GM08714 (cell line): ENCODE measurements around the gene C10orf71.

ENCODE experiments used
- H3K4me3 ChIP-seq: fragments of 200-500 bp; sonication (Bioruptor generic); 2 replicates; pipeline ENCODE4 v1.5.1; 2014; ENCODE audit warnings: mild to moderate bottlenecking, low read length, inconsistent platforms
- ZNF274 ChIP-seq: IDR thresholded peaks from 2 replicates; pipeline ENCODE4 v1.6.1; 2012; ENCODE audit warnings: mild to moderate bottlenecking, low read depth, low read length

C10orf71 gene

DNA sequence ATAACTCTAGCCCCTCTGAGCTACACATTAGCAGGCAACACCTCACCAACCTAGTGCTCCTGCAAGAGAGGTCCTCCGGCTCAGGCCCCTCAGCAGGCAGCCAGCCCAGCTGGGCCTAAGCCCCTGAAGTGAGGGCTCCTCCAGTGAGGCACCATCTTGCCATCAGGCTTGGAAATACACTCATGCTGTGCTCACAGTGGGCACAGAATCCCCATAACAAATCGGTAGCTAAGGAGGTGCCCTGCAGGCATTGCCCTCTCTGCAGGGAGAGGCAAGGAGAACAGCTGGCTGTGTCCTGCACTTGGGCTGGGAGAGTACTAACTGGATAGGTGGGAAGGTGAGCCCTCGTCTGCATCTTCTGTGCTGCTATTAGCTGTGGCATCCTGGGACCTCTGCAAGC is 3.7 kb upstream of the C10orf71 start:
- H3K4me3 ChIP-seq = no peak overlapping the region
- no peak for TF ChIP-seq ZNF274

DNA sequence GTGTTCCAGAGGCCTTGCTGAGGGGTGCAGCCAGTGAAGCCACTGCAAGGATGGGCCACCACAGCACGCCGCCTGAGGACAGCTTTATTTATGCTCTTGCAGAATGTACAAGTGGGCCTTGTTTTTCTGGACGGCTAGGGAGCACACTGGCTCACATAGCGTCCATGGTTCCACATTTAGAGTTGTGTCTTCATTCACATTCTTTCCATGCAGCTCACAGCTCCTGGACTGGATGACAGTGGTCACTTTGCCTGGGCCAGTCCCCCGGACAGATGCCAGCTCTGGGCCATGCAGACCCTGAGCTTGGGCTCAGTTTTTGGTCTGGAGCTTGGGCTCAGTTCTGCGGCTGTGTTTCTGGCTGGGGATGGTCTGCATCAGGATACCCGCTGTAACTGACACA is 2.6 kb upstream of the C10orf71 start:
- no peak overlapping the region for H3K4me3 ChIP-seq
- TF ChIP-seq ZNF274 = no peak

DNA sequence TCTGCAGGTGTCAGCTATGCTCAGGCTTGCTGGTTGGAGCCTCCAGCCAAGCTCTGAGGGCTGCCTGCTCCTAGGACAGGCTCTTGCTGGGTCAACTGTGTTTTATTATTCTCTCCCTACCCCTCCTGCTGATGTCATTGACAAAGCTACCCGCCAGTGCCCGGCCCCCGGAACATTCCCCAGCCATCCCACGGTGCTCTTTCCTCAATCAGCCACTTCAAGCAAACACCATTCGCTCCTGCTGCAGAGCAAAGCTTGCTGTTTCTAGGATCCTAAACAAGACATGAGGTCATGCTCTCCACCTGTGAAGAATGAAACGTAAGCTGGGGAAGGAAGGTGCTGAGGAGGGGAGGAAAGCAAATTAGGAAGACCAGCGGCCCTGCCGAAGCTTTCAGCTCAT is 2.1 kb upstream of the C10orf71 start:
- no peak overlapping the region for H3K4me3 ChIP-seq
- TF ChIP-seq ZNF274 = no peak

DNA sequence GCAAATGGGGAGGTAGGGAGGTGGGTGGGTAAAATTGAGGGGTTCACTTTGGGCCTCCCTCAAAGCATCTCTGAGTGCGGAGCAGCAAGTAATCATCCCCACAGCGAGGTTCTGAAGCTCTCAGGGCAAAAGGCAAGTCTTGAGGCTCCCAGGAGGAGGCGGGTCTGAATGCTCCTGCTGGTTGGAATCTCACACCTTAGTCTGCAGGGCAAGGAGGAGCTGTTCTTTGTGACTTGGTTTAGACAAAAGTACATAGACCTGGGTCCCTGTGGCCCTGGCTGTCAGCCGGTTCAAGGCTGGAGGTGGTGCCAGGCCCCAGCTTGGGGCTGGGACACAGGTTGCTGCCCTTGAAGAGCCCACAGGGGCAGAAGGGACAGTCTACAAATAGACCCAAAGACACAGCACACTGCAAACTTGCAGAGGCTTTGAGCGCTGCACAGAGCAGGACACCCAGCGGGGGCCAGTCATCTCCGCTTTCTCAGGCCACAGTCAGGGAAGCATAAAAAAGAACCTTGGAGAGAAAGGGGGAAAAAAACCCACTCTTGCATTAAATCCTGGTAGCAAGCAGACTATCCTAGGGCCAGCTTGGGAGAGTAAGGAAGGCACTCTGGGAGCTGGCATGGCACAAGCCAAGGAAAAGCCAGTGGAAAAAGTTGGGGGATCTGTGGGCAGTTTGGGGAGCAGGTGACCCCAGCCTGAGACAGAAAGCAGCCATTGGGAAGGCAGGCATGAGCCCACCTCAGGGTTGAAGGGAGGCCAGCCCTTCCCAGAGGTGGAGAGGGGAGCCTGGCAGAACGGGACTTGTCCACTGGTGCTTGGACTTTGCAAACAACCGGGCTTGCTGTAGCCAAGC is 926 bp upstream of the C10orf71 start:
- TF ChIP-seq ZNF274 = no peak
- H3K4me3 ChIP-seq = no peak overlapping the region

DNA sequence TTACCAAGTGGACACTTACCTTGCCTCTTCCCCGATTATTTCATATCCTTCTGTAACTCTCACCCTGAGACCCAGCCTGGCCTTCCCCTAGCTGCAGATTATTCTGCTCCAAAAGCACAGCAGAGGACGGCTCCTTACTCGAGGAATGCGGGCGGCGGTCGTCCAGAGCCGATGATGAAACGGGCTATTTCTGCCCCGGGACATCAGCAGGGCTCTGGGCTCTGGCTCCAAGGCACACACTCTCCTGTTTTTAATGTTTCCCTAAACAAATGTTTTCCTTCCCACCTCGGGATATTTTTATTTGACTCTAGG is 343 bp upstream of the C10orf71 start:
- TF ChIP-seq ZNF274 = no peak
- H3K4me3 ChIP-seq = no peak overlapping the region

DNA sequence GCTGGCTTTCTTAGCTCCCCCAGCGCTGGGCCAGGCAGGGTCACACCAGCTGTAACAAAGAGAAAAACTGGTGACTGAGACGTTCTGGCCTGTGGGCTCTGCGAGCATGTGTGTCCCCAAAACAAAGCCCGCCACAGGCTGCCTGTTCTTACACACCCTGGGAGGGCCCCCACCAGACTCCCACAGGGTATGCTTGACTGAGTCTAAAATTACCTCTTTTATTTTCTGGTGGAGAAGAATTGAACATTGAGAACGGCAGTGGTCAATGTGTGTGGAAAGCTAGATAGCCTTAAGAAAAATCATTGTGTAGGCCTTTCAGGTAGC is 808 bp downstream of the C10orf71 start:
- no peak for TF ChIP-seq ZNF274
- no peak overlapping the region for H3K4me3 ChIP-seq

DNA sequence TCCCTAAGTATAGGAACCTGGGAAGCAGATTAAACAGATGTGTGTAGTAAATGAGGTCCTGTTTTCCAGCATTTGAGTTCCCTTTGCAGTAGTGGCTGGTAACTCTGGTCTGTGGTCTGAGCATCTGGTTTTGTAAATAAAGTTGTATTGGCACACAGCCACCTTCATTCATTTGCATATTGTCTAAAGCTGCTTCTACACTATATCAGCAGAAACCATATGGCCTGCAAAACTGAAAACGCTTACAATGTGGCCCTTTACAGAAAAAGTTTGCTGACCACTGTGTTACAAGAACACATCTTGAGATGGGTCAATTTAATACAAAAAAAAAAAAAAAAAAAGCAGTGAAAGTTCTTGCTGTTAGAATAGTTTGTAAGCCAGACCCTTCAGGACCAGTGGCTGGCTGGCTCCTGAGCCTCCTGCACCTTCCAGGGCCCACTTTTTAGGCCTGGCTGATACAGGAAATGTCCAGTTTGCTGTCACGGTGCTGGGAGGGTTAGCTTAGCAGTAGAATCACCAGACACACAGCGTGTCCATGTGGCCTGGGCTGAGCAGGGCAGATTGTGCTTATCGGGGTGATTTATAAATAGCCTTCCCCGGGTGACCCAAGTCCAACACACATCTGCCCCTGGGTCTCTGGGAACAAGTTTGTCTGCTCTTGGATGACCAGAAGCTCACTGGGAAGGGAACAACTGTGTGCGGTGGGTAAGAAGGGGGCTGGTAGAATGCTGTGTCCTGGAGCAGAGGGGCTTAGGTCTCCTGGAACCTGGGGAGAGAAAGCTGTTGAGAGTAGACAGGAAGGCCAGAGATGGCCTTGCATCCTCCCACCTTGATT is 1.4 kb downstream of the C10orf71 start:
- TF ChIP-seq ZNF274 = no peak
- H3K4me3 ChIP-seq = no peak overlapping the region

DNA sequence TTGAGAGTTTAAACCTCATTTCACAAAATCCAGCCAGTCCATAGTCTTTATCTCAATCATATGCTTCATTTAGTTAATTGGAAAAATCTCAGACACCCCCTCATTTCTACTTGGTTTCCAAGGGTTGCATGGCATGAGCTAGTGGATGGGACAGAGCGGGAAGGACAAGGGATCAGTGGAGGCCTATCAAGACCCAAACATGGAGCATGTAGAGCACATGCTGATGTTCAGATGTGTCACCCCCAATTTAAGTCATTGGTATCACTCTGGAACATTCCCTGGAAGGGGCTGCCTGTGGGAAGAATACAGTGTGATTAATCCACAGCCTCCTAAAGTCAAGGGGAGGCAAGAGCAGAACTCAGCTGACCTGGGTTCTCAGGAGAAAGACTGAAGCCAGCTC is 2.3 kb downstream of the C10orf71 start:
- no peak overlapping the region for H3K4me3 ChIP-seq
- no peak for TF ChIP-seq ZNF274

DNA sequence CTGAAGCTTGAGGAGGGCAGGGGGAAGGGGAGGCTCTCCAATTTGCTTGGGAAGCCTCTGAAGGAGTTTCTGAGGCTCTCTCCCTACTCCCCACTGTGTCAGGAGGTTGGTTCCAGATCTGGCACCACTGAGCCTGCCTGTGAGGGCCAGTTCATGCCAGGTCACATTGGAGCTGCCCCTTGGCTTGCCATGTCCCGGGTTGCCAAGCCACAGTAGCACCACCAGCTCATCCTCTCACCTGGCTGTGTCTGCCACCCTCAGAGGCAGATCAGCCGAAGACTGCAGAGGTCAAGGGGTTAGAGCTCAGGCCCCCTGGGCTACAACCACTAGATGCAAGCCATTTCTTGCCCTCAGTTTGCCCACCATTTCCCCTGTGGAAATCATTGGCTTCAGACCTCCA is 3.1 kb downstream of the C10orf71 start:
- no peak for TF ChIP-seq ZNF274
- H3K4me3 ChIP-seq = no peak overlapping the region

DNA sequence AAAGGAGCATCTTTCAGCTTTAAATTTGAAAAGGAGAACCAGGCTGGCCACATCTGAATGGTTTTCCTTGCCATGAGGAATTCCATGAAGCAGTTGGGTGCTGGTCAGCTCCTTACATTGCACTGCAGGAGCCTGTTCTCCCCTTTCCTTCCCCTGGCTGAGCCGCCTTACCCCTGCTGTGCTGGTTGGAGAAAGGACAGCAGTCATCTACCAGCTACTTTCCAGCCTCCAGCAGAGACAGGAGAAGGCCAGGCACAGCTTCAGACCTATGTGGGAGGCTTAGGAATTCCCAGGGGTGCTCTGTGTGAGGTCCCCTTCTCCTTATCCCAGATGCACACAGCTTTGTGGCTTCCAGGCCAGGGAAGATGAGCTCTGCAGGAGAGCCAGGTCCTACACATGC is 4.7 kb downstream of the C10orf71 start:
- no peak for TF ChIP-seq ZNF274
- H3K4me3 ChIP-seq = no peak overlapping the region

DNA sequence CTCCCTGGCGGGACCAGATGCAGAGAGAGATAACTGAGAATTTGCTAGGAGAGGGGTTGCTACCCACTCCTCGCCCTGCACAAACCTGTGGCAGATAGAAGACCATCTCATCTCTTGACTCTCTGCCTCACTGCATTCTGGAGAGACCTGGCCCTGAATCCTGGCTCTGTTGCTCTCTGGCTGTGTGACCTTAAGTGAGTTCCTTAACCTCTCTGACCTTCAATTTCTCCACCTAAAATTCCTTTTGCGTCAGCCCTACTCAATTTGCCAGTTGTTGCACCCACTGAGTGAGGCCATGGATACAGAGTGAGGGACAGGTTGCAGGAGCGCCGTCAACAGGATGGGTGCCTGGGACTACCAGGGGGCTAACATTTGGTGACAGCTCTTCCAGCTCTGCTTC is 5.2 kb downstream of the C10orf71 start:
- TF ChIP-seq ZNF274 = no peak
- H3K4me3 ChIP-seq = no peak overlapping the region

DNA sequence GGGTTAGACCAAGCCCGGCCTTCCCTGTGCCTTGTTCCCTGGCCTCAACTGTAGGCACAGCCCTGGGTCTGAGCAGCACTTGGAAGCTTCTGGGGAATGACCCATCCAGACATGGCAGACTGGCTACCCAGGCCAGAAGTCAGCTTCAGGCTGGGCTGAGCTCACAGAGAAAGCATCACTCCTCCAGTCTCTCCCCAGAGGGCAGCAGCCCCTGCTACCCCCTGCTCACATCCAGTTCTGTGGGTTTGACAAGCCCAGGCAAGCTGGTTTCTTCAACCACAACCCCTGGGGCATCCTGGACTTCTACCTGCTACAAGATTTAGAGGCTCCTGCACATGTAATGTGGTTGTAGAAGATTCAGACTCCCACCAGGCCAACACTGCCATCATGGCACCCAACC is 9.0 kb downstream of the C10orf71 start:
- TF ChIP-seq ZNF274 = no peak
- H3K4me3 ChIP-seq = no peak overlapping the region

DNA sequence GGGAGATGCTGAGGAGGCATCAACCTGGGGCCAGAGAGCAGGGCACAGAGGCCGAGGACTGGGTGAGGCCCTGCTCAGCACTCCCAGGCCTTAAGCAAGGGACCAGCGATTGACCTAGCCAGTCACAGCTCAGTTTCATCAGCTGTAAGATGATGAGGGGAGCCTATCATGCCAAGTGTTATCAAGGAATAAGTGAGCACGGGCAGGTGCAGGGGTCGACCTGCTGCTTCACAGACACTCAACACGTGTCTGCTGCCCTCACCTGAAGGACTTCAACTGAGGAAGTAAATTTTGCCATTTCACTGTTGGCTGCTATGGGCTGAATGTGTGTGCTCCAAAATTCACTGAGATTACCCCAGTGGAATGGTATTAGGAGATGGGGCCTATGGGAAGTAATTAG is 9.9 kb downstream of the C10orf71 start:
- no peak overlapping the region for H3K4me3 ChIP-seq
- no peak for TF ChIP-seq ZNF274

DNA sequence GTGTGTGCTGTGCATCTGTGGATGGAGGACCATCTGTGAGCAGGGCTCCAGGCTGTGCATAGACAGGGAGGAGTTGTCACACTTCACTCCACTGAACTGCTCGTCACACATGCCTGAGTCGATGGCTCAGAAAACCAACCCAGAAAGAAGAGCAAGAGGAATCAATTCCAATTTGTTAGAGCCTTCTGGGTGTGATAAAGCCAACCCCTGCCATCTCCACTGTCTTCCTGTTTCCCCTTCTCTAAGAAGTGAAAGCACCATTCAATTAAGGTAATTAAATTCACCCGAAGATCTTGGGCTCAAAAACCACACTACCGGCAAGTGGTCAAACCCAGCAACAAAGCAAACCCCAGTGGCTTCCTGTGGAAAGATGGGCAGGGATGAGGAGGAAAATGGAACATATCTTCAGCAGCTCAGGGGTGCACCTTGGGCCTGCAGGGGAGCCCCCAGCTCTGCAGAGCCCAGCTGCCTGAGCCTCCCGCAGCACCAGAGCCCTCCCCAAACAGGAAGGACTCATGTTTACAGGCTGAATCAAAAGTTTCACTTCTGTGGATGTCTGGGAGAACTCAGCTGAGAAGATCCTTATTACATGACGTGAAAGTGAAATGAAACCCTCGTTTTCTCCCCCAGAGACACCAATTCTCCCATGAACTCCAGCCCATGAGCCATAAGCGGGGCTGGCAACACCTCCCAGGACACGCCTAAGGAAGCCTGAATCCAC is 10.9 kb downstream of the C10orf71 start:
- no peak for TF ChIP-seq ZNF274
- H3K4me3 ChIP-seq = no peak overlapping the region

DNA sequence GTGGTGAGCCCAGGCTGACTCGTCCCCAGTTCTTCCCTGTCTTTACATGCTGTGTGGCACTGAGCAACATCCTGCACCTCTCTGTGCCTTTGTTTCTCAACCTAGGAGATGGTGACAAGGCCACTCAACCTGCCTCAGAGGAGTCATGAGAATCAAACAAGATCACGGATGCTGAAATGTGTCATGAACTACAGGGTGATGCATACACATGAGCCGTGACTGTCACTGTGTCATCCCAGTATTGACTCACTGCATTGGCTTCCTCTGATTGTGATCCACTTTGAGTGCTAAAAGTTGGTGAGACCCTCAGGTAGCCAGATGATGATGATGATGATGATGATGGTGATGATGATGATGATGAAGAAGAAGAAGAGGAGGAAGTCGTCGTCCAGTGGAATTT is 11.5 kb downstream of the C10orf71 start:
- no peak overlapping the region for H3K4me3 ChIP-seq
- TF ChIP-seq ZNF274 = no peak
